Measurements from ENCODE around the gene FGF14.

DNA sequence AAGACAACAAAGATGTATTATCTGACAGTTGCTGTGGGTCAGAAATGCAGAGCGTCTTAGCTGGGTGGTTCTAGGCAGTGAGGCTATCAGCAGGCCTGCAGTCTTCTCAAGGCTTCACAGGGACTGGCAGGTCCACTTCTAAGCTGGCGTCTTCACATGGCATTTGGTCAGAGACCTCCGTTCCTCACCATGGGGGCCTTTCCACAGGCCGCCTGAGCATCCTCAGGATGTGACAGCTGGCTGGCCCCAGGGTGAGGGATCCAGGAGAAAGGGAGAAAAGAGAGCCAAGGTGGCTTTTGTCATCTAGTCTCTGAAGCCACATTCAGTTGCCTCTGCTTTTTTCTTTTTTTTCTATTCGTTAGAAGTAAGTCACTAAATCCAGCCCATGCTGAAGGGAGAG is 50.3 kb downstream of the FGF14 start:
- TF ChIP-seq, protein P1, sequence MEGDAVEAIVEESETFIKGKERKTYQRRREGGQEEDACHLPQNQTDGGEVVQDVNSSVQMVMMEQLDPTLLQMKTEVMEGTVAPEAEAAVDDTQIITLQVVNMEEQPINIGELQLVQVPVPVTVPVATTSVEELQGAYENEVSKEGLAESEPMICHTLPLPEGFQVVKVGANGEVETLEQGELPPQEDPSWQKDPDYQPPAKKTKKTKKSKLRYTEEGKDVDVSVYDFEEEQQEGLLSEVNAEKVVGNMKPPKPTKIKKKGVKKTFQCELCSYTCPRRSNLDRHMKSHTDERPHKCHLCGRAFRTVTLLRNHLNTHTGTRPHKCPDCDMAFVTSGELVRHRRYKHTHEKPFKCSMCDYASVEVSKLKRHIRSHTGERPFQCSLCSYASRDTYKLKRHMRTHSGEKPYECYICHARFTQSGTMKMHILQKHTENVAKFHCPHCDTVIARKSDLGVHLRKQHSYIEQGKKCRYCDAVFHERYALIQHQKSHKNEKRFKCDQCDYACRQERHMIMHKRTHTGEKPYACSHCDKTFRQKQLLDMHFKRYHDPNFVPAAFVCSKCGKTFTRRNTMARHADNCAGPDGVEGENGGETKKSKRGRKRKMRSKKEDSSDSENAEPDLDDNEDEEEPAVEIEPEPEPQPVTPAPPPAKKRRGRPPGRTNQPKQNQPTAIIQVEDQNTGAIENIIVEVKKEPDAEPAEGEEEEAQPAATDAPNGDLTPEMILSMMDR (IDR thresholded peaks at IDR 0.05), result no peak
- no peak for TF ChIP-seq EZH2 (IDR thresholded peaks at IDR 0.05; ENCODE audit: borderline replicate concordance, insufficient read depth, low read depth, low read length, poor library complexity, severe bottlenecking)

Measured in B cell (primary cell).